HG02885 (cell line): Measurements from ENCODE around the gene SPC24.

Experiments used
- ATAC-seq: cut with Tn5 transposase; IDR thresholded peaks from one replicate; pipeline ENCODE4 v1.9.1; 2021; ENCODE audit warnings: mild to moderate bottlenecking; ENCODE audit not compliant: unreplicated experiment, poor library complexity

SPC24 gene, protein sequence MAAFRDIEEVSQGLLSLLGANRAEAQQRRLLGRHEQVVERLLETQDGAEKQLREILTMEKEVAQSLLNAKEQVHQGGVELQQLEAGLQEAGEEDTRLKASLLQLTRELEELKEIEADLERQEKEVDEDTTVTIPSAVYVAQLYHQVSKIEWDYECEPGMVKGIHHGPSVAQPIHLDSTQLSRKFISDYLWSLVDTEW

DNA sequence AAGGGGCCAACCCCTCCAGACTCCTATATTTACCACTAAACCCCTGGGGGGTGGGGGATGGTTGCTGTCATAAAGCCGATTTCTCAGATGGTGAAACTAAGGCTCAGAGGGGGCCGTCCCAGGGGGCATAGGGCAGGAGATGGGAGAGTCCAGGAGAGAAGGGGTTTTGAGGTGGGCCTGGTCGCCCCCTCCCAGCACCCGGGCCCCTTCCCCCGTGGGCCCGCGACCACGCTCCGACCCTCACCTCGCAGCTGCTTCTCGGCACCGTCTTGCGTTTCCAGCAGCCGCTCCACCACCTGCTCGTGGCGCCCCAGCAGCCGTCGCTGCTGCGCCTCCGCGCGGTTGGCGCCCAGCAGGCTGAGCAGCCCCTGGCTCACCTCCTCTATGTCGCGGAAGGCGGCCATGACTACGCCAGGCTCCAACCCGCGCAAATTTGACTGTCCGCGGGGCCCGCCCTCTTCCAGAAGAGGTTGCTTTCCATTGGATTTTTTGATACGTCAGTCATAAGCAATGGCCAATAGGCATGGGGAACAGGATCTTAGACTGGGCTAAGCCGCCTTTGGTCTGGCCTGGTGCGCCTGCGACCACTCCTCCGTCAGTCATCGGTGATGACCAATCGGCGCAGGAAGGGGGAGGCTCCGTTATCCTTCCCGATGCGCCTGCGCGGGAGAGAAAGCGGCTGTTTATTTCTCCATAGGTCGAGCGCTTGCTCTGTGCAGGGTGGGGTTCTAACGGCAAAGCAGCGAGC lies at the start of gene SPC24:
Gene SPC24, minus strand, starts transcription at position 410 of the 748 bp plus-strand sequence. Its CDS starts 6 bp downstream, at position 404.
- ATAC-seq, result peak; percentile 97

DNA sequence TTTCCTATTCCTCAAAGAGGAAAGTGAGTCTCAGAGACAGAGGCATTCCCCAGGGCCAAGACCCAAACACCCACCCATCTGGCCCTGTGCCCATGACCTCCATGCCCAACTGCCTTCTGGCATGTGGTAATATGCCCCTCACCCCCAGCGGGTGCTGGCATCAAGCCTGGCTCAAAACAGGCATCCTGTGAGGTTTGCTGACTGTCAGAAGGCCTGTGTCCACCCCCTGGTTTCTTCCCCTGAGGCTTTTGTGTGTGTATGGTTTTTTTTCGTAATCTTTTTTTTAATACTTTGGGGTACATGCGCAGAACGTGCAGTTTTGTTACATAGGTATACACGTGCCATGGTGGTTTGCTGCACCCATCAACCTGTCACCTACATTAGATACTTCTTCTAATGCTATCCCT lies 49.4 kb upstream of the SPC24 start:
- no peak for ATAC-seq

DNA sequence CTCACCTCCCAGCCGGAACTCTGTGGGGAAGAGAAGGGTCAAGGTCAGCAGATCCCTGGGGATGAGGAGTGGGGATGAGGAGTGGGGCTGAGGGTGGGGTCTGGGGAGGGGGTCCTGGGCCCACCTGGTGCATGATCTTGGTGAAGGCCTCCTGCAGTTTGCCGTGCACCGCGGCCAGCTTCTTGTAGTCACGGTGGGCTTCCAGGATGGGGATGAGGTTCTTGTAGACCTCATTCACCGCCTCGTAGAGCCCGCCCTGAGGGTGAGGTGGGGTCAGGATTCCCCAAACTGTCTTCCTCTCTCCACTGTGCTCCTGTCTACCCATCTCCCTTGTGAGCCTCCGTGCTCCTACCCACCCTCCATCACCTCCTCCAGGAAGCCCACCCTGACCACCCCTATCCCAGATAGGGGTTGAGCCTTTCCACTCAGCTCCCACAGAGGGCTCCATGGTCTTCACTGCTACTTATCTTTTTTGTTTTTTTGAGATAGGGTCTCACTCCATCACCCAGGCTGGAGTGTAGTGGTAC lies 48.6 kb upstream of the SPC24 start:
- ATAC-seq, result no peak

DNA sequence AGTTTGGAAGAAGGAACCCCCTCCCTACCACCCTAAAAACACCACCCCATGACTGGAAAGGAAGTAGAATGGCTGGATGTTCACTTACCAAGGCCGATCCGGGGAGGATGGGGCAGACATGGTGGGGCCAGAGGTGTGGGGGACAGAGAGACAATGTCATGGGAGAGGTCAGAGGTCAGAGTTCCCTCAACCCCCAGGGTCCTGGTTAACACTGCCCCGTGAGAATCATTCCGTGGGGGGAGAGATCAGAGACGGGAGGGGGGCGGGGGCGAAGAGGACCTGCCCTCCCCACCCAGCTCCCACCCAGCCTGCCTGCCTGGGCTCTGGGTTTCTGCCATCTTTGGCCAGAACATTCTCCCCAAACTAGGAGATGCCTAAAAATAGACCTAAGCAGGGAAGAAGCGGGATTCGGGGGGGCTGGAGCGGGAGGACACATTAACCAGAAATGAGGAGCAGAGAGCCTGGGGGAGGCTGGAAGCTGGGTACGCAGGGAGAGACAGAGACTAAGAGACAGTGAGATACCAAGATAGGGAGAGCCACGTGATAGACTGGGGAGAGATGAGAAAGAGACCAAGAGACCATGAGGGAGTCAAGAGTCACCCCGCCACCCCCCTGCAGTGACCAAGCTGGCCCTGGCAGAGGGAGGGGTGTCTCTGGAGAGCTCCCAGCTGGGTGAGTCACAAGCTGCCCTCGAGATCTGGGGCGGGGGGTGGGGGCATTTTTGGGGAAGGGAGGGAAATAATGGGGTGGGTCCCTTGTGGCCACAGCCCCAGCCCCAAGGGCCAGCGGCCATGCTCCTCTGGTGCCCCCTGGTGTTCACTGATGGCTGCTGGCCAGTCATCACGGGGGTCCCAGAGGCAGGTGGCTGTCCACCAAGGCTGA lies 47.9 kb upstream of the SPC24 start:
- ATAC-seq, result no peak

DNA sequence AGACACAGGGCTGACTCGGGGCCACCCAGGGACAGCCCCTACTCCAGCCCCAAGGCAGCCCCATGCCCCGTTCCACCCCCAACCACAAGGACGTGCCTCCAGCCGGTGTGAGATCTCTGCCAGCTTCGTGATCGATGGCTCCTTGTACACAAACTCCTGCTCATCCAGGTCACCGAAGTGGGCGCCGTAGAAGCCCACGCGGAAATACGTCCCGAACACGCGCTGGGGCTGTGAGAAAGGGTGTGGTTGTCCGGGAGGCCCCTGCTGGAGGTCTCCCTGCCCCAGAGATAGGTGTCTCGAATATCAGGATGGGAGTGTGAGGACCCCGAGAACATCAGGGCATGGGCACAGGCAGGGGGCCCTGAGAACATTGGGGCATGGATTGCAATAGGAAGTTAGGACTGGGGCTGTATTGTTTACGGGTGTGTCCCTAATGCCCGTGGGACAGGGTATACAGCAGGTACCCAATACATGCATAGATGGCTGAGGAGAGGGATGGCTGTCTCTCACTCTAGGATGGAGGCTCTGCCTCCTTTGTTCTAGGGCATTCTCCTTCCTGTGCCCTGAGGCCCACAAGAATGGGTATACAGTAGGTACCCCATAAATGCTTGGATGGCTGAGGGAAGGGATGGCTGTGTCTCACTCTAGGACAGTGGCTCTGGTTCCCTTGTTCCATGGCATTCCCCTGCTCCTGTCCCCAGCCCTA lies 47.1 kb upstream of the SPC24 start:
- no peak for ATAC-seq

DNA sequence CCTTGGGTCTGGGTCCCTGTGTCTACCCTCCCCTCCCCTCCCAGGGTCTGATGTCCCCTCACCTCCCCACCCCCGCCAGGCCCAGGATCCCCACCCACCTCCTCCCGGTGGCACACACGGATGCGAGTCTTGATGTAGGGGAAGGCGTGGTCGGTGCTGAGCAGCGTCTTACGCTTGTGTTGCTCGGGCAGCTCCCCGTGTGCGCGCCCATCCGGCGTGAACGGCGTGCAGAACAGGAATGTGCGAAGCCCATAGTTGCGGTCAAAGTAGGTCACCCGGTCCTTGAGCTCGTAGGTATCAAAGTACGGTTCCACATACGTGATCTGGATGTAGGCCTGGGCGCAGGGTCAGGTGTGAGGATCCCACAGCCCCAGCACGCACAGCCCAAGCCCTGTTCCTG lies 46.2 kb upstream of the SPC24 start:
- no peak for ATAC-seq

DNA sequence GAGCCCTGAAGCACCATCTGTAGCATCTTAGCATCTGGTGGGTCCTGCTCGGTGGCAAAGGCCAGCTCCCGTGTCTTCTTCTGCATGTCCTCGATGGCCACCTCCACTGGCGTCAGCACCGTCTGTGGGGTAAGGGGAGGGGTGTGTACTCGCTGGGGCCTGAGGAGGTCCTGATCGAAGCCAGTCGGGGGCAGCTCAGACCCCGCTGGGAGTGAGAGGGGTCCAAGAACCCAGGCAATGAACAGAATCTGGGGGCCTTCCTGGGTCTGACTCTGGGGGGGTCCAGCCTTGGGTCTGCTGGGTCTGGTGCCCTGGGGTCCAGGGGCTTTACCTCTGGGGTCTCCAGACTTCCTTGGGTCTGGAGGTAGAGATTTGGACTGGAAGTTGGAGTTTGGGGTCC lies 45.3 kb upstream of the SPC24 start:
- ATAC-seq, result no peak

DNA sequence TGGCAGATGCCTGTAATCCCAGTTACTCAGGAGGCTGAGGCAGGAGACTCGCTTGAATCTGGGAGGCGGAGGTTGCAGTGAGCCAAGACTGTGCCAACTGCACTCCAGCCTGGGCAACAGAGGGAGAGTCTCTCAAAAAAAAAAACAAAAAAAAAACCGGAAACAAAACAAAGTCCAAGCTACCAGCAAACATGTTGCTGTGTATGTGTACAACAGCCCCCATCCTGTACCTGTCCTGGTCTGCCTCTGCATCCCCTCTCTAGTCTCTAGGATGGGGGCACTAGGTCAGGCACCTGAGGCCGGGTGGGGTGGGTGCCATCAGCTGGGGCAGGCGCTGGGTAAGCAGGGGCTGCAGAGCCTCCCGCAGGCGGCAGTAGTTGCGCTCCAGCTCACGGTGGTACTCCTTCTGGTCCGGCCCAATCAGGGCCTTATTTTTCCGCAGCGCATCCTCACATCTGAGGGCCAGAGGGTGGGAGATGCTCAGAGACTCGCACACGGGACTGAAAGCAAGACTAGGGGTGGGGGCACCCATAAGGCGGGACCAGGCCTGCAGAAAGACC lies 44.5 kb upstream of the SPC24 start:
- ATAC-seq, result no peak

DNA sequence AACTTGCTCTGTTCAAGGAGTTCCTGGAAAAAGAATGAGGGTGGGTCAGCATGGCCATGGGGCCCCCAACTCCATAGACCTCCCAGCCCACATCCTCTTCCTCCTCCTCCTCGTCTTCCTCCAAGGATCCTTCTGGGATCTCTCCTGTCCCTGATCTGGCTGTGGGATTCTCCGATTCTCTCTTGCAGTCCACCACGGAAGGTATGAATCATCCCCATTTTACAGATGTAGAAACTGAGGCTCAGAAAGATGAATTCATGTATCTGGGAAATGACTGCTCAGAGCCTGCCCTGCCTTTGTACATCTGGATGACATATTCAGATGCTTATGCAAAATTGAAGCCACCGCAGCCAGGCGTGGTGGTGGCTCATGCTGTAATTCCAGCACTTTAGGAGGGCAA lies 43.9 kb upstream of the SPC24 start:
- no peak for ATAC-seq

DNA sequence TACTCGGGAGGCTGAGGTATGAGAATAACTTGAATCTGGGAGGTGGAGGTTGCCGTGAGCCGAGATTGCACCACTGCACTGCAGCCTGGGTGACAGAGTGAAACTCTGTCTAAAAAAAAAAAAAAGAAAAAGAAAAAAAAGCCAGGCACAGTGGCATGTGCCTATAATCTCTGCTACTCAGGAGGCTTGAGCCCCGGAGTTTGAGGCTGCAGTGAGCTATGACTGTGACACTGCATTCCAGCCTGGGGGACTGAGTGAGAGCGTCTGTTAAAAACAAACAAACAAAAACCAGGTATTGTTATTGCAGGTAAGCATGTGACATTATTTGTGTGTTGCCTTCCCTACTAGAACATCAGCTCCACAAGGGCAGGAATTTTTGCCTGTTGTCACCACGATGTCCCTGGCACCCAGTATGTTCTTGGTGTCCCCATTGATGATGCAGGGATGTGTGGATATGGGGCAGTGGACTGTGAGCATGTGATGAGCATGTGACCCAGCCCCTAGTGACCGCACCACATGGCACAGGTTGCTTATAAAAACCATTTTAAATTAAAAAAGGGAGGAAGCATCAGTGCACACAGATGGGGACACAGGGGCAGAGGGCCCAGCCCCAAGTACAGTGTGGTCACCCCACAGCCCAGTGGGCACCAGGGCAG lies 43.3 kb upstream of the SPC24 start:
- no peak for ATAC-seq

DNA sequence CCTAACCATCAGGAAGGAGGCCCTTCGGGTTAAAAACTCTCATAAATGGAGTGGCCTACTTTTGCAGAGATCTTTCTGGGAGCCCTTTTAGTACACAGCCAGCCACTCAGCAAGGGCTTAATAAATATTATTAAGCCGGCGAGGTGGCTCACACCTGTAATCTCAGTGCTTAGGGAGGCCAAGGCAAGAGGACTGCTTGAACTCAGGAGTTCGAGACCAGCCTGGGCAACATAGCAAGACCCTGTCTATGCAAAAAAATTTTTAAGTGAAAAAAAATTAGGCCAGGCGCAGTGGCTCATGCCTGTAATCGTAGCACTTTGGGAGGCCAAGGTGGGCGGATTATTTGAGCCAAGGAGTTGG lies 42.6 kb upstream of the SPC24 start:
- ATAC-seq, result no peak

DNA sequence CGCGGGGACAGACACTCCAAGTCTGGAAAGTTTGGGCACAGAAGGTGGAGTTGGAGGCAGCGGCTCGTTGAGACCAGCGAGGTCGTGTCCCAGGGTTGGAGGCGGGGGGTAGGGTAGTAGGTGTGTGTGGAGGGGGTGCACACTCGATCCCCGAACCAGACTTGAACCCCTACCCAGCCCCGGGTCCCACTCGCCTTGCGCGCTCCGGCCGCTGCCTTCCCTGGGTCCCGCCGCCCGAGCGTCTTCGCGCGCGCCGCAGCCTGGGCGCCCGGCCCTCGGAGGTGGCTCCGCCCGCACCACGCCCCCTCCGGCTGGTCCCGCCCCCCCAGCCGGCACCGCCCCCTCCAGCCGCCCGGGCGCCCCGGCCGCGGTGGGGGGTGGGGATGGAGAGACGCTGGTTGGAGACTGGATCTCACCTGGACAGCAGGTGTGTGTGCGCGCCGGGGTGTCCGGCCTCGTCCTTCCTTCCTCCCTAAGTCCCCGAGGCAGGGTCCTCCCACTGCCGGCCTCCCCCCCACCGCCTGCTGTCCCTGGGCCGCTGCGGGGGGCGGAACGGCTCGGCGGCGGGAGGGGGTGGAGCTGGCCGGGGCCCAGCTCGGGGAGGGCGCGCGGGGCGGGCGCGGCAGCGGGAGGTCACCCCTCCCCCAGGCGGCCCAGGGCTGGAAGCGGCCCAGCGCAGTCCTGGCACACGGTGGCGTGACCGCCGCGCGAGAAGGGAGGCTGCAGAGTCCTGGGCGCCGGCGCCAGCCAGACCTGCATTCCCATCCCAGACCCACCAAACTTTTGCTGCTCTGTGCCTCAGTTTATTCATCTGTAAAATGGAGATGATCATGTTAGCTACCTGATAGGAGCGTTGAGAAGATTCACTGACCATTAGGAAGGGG lies 42.0 kb upstream of the SPC24 start, which contains the start of gene KANK2:
Gene KANK2, minus strand, starts transcription at position 255 of the 884 bp plus-strand sequence. CDS start 3,034 bp downstream, outside the sequence.
- ATAC-seq, result peak; percentile 85

DNA sequence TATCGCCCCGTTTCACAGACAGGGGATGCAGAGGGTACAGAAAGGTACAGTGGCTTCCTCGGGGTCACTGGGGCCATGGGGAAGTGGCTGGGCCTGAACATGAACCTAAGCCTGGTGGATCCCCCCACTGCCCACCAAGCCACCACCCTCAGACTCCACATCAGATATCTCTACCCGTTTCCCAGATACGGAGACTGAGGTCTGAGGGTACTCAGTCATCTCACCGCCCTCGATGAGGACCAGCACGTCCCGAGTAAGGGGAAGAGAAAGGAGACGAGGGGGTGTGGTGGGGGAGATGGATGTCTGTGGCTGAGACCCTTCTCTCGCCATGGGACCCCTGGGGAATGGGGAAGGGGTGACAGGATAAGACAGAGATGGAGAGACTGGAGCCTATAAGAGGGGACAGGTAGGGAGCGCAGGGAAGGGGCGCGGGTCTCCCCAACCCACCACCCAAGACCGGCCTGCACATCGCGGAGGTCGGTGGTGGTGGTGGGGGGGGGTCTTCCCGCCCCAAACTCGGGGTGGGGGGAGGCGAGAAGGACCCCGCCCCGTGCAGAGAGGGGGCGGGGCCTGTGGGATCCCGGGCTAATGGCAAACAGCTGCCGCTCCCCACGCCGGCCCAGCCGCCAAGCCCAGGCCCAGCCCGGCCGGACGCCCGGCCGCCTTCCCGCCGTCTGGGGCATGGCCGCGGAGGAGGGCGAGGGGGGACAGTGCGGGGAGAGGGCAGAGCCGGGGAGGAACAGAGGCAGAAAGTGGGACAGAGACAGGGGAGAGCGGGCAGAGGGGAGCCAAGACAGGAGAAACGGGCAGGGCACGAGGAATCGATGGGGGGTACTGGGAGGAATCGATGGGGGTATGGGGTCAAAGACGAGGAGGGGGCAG lies 41.1 kb upstream of the SPC24 start:
- ATAC-seq, result no peak

DNA sequence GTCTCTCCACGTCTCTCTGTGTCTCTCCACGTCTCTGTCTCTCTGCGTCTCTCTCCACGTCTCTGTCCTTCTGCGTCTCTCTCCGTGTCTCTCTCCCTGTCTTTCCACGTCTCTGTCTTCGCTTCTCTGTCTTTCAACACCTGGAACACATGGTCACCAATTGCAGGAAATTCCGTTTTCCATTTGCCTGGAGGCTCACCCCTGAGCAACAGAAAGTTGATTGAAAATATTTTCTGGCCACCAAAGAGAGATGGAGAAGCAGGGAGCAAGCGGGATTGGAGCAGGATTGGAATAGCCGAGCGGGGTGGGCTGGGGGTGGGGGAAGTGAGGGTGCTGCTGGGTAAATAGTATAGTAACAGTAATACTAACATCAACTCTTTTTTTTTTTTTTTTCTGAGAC lies 40.1 kb upstream of the SPC24 start:
- ATAC-seq, result no peak

DNA sequence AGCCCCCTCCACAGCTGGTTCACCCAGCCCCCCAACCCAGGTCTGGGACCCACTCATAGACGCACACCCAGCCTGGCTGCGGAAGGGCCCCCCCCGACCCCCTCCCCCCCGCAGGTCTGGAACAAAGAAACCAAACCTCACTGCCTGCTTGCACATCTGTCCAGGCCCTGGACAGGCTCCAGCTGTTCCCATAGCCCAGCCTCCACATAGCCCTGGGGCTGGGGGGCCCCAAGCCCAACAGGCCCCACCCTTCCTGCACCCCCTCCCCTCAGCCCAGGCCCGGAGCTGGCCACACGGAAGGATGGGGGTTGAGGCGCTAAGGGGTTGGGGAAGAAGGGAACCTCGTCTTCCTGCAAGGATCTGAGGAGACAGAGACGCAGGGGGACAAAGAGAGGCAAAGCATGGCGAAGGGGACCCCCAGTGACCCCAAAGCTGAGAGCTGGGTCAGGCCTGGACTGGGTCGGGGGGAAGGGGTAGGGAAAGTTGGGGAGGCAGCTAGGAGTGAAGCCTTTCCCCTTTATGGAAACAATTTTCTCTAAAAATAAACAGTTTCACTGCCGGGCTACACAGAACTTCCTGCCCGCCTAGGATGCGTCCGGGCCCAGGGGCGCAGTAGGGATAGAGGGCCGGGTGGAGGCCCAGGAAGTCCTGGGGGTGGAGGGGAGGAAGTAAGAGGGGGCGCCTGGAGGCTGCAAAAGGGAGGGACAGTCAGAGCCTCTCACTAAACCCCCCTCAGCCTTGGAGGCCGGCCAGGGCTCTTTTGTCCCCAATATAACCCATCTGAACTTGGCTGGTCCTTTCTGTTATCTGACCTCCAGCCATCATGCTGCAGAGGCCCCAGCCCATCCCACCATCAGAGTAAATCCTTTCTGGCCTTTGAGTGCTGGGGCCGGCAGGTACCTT lies 39.3 kb upstream of the SPC24 start:
- no peak for ATAC-seq

DNA sequence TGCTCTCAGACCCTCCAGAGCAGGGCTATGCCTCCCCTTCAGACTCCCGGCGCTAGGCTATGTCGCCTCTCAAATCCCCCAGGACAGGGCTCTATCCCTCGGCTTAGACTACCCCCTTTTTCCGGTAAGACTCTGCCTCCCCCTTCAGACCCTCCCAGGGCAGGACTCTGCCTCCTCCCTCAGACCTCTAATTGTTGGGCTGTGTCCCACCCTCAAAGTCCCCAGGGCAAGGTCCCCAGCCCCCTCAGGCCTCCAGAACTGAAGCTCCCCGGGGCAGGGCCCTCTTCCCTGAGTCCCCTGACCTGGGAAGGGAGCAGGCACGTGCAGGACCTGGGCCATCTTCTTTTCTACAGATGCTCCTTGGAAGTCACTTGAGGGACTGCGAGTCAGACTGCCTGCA lies 38.6 kb upstream of the SPC24 start:
- ATAC-seq, result no peak
